OCI-LY7 (cell line): Measurements from ENCODE around the gene BTG3. TPM values are rescaled to one million over a fixed set of nuclear protein-coding genes. Genes with fewer than 3 reads are reported as not detected.

Source experiments
- BruUV-seq: library from RNA; stranded (reverse); fragments of 400-500 nt; replicated peaks from 2 replicates; lab custom pipeline; 2021; lab: Mats Ljungman, UMichigan
- CTCF ChIA-PET: fragments of 300-600 bp; sonication (Branson Sonifier 250); formaldehyde crosslinking; loops from one replicate; lab custom pipeline; 2022; ENCODE audit warnings: antibody characterized with exemption; ENCODE audit not compliant: unreplicated experiment; lab: Charles Lee
- POLR2A ChIA-PET: fragments of 300-600 bp; sonication (Branson Sonifier 250); formaldehyde crosslinking; loops from one replicate; lab custom pipeline; 2022; ENCODE audit warnings: antibody characterized with exemption; lab: Charles Lee
- DNase-seq: peaks from one replicate; pipeline ENCODE4 v3.0.0-alpha.2; 2015; ENCODE audit warnings: low spot score
- H2AFZ ChIP-seq: fragments of 200-600 bp; sonication (generic), shearing (Covaris generic); 2 replicates; pipeline ENCODE4 v1.6.1; 2014; ENCODE audit warnings: mild to moderate bottlenecking, antibody characterized with exemption, low read length, moderate library complexity
- H3K27ac ChIP-seq: fragments of 200-600 bp; sonication (generic); 2 replicates; pipeline ENCODE4 v1.5.1; 2014; ENCODE audit warnings: mixed run types, low read depth, mild to moderate bottlenecking, moderate library complexity, low read length, inconsistent platforms; ENCODE audit not compliant: poor library complexity, severe bottlenecking
- H3K36me3 ChIP-seq: fragments of 200-600 bp; sonication (generic); 2 replicates; pipeline ENCODE4 v1.6.1; 2014; ENCODE audit warnings: mild to moderate bottlenecking, antibody characterized with exemption, low read length, moderate library complexity, mixed read lengths; ENCODE audit not compliant: insufficient read depth
- H3K4me1 ChIP-seq: fragments of 200-600 bp; sonication (generic); 2 replicates; pipeline ENCODE4 v1.5.1; 2014; ENCODE audit warnings: mild to moderate bottlenecking, low read length; ENCODE audit not compliant: insufficient read depth, poor library complexity, severe bottlenecking
- H3K4me2 ChIP-seq: fragments of 200-600 bp; sonication (generic); 2 replicates; pipeline ENCODE4 v1.6.1; 2014; ENCODE audit warnings: mild to moderate bottlenecking, low read length
- H3K4me3 ChIP-seq: fragments of 200-600 bp; sonication (generic); 2 replicates; pipeline ENCODE4 v1.5.1; 2014; ENCODE audit warnings: mild to moderate bottlenecking, low read depth, low read length; ENCODE audit not compliant: poor library complexity, severe bottlenecking
- H3K79me2 ChIP-seq: fragments of 200-600 bp; sonication (generic); 2 replicates; pipeline ENCODE4 v1.6.1; 2016; ENCODE audit warnings: low read depth, mild to moderate bottlenecking, low read length, moderate library complexity, mixed read lengths; ENCODE audit not compliant: insufficient read depth
- H3K9me2 ChIP-seq: fragments of 200-600 bp; sonication (generic); 2 replicates; pipeline ENCODE4 v1.6.1; 2016; ENCODE audit warnings: mild to moderate bottlenecking, low read length, mixed read lengths; ENCODE audit not compliant: insufficient read depth
- H3K9me3 ChIP-seq: fragments of 200-600 bp; sonication (generic); 2 replicates; pipeline ENCODE4 v1.6.1; 2014; ENCODE audit warnings: mild to moderate bottlenecking, mixed run types, low read length, mixed read lengths
- H4K20me1 ChIP-seq: fragments of 200-600 bp; sonication (generic); 2 replicates; pipeline ENCODE4 v1.6.1; 2014; ENCODE audit warnings: mild to moderate bottlenecking, antibody characterized with exemption, low read length, moderate library complexity, mixed read lengths; ENCODE audit not compliant: insufficient read depth
- CTCF ChIP-seq: fragments of 200-600 bp; sonication (generic); conservative IDR thresholded peaks from 2 replicates; pipeline ENCODE4 v1.5.1; 2014; ENCODE audit warnings: mild to moderate bottlenecking, antibody characterized with exemption, low read length, moderate library complexity, mixed read lengths
- EZH2phosphoT487 ChIP-seq: fragments of 200-600 bp; sonication (generic); IDR thresholded peaks from 2 replicates; pipeline ENCODE4 v1.6.1; 2018; ENCODE audit warnings: low read depth, borderline replicate concordance, mild to moderate bottlenecking, mixed run types, antibody characterized with exemption, low read length, moderate library complexity, mixed read lengths
- intact Hi-C: fragments of 100-400 bp; cut with micrococcal nuclease; formaldehyde crosslinking; loops from one replicate; pipeline ENCODE4 v1.10.0; 2022; ENCODE audit not compliant: unreplicated experiment
- total RNA-seq, 2 experiments: library from RNA; depleted of rRNA in 1 of 2; stranded (reverse); fragments of >200 nt in 1 of 2; shearing (Covaris generic) in 1 of 2; gene quantifications; 2 replicates each; pipeline ENCODE4 v1.2.3, GENCODE V29; 2014 to 2022

Gene BTG3
- total RNA-seq, 2 experiments from 2014 or later = 28.8 to 36.4 TPM

DNA sequence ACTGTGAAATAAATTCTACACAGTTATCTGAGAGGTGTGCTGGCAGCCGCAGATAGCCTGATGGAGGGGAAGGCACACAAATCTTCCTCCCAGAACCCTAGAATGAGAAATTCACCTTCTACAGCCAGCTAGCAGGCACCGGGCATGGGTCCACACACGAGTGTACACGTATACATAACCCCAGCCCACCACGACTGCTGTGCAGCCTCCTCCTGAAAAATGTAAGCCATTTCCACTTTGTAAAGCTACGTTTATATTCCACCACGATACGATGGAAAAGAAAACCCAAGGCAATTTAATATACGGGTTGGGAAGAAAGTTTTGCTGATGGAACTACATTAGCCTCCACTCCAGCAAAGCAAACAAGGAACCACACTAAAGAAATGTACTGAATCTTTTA, 1.8 kb downstream of the BTG3 start:
- TSS peak; percentile 38 for BruUV-seq
- peaks cover 29% of the 10 kb centered on the region for H4K20me1 ChIP-seq
- TF ChIP-seq EZH2phosphoT487 (no peak), CTCF (no peak)
- CTCF ChIA-PET = no interaction called here
- H2AFZ ChIP-seq = no peak overlapping the region
- peak overlapping the region; percentile 83 for H3K4me2 ChIP-seq
- intact Hi-C loops = loop anchor here (2.0 to 5.0 kb wide), 2 partner anchors 171 to 182 kb away; no protein-coding TSS in a partner anchor
- no peaks in the 10 kb centered on the region; the same call in 1 of the 2 replicates for H3K9me3 ChIP-seq
- peak; percentile 15 for DNase-seq
- H3K4me1 ChIP-seq = peaks cover 30% of the 10 kb centered on the region
- H3K9me2 ChIP-seq = no peaks in the 10 kb centered on the region
- peak overlapping the region; percentile 48 for H3K27ac ChIP-seq
- peaks cover 44% of the 10 kb centered on the region for H3K36me3 ChIP-seq
- H3K79me2 ChIP-seq = peaks cover 64% of the 10 kb centered on the region
- peak overlapping the region; percentile 92 for H3K4me3 ChIP-seq
- POLR2A ChIA-PET = interaction anchor here (0.5 to 4.9 kb wide), 13 partner anchors 9 to 226 kb away, joined by 3 to 30 read pairs (median 4); no protein-coding TSS in a partner anchor

- Histone ChIP-seq H3K27ac (no peak overlapping the region), H3K4me1 (peaks cover 29% of the 10 kb centered on the region), H3K4me3 (no peak overlapping the region), H3K4me2 (no peak overlapping the region), H3K79me2 (peaks cover 76% of the 10 kb centered on the region), H3K9me2 (no peaks in the 10 kb centered on the region), H2AFZ (no peak overlapping the region), H4K20me1 (peaks cover 38% of the 10 kb centered on the region), H3K36me3 (peaks cover 56% of the 10 kb centered on the region), H3K9me3 (no peaks in the 10 kb centered on the region; the same call in 1 of the 2 replicates)
- intact Hi-C loops = loop anchor here (2.0 to 5.0 kb wide), 2 partner anchors 173 to 181 kb away; no protein-coding TSS in a partner anchor
- ChIA-PET POLR2A (interaction anchor here (0.5 to 4.9 kb wide), 13 partner anchors 8 to 257 kb away, joined by 3 to 30 read pairs (median 4); no protein-coding TSS in a partner anchor), CTCF (interaction anchor here (0.6 kb wide), 1 partner anchor 65 kb away, joined by 4 read pairs; no protein-coding TSS in a partner anchor)
- no peak for TF ChIP-seq CTCF
- TF ChIP-seq EZH2phosphoT487 = no peak
- DNase-seq = no peak
- BruUV-seq = no TSS peak
These were observed 3.0 kb downstream of the BTG3 start for GRCh38 chr21:17609681-17610080.

- no TSS peak for BruUV-seq
- Histone ChIP-seq H3K9me2 (no peaks in the 10 kb centered on the region), H3K9me3 (no peaks in the 10 kb centered on the region; the same call in 1 of the 2 replicates), H3K4me1 (peaks cover 15% of the 10 kb centered on the region), H3K79me2 (peaks cover 78% of the 10 kb centered on the region), H3K27ac (no peak overlapping the region), H3K4me3 (no peak overlapping the region), H4K20me1 (peaks cover 38% of the 10 kb centered on the region), H2AFZ (no peak overlapping the region), H3K4me2 (no peak overlapping the region), H3K36me3 (peaks cover 76% of the 10 kb centered on the region)
- DNase-seq = no peak
- ChIA-PET POLR2A (interaction anchor here (0.6 to 4.9 kb wide), 3 partner anchors 10 to 1960 kb away, joined by 3 to 30 read pairs (median 3); no protein-coding TSS in a partner anchor), CTCF (no interaction called here)
- no peak for TF ChIP-seq CTCF
- no peak for TF ChIP-seq EZH2phosphoT487
- intact Hi-C loops = no loop called here
These were observed 5.0 kb downstream of the BTG3 start for GRCh38 chr21:17607684-17608083.
